Activated CD8-positive, alpha-beta memory T cell treated with anti-CD3 and anti-CD28 coated beads, Interleukin-2, amount 10 ng/mL, durations not matched to agents 7 days and 5 days (primary cell): ENCODE data around the gene SORBS1. TPM values are rescaled to one million over a fixed set of nuclear protein-coding genes. Genes with fewer than 3 reads are reported as not detected.
"Not testable (repeated sequence)": the region's sequence is repeated elsewhere in the genome, so short reads cannot be mapped to it uniquely, and the experiment has no call there.

Experiments used
- ATAC-seq: fragments of 150-1000 bp; cut with Tn5 transposase; one replicate; pipeline ENCODE4 v1.10.0; 2021; ENCODE audit warnings: moderate library complexity
- CTCF ChIA-PET: fragments of 350-600 bp; sonication (Branson Sonifier 250); formaldehyde crosslinking; loops from one replicate; lab custom pipeline; 2021; ENCODE audit warnings: antibody characterized with exemption; lab: Charles Lee
- DNase-seq: peaks from one replicate; pipeline ENCODE4 v3.0.0-alpha.2; 2020
- H3K27ac Mint-ChIP-seq: one replicate; pipeline ENCODE4 v1.8.0; 2021; ENCODE audit warnings: mild to moderate bottlenecking, mixed read lengths
- H3K27me3 Mint-ChIP-seq: one replicate; pipeline ENCODE4 v1.8.0; 2021; ENCODE audit warnings: mixed read lengths
- H3K36me3 Mint-ChIP-seq: one replicate; pipeline ENCODE4 v1.8.0; 2021; ENCODE audit warnings: mild to moderate bottlenecking, mixed read lengths
- H3K4me1 Mint-ChIP-seq: one replicate; pipeline ENCODE4 v1.8.0; 2021; ENCODE audit warnings: mixed read lengths
- H3K4me3 Mint-ChIP-seq: one replicate; pipeline ENCODE4 v1.8.0; 2021; ENCODE audit warnings: mild to moderate bottlenecking, moderate library complexity, mixed read lengths
- H3K9me3 Mint-ChIP-seq: one replicate; pipeline ENCODE4 v1.8.0; 2022; ENCODE audit warnings: low read depth, mixed read lengths
- total RNA-seq, 2 experiments: library from RNA; stranded (reverse); gene quantifications; one replicate each; pipeline ENCODE4 v1.2.3, GENCODE V29; 2021

SORBS1 gene
- total RNA-seq, 2 experiments from 2014 or later, result 0.47 to 0.89 TPM

DNA sequence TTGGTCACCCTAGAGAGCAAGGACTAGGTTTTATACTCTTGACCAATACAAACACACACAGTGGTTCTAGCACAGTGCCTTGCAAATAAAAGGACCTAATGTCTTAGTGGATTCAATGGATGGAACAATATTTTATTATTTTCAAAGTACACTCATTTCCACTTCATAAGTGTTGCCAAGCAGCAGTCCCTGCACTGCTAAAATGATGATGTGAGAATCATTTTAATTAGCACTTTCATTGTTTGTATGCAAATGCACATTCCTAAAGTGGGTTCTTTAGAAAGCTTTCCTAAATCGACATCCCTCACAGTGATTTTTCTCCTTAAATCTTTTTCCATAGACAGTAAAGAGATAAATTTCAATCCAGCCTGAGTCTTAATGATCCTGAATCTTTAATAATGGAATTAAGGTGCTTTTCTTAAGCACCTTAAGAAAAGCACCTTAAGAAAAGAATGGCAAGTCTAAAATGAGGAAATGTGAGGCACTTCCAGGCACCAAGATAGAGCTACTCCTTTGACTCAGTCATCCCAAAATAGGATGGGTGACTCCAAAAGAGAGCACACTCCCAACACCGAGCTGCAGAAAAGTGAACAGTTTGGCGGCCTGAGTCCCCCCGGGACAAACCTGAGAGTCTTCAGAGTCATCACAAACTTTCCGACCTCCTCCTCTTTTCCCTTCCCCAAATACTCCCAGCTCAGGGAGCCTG lies 84.5 kb downstream of the SORBS1 start:
- H3K27ac Mint-ChIP-seq, result no peak overlapping the region
- no peak for DNase-seq
- CTCF ChIA-PET, result no interaction called here
- H3K36me3 Mint-ChIP-seq, result no peaks in the 10 kb centered on the region
- H3K4me1 Mint-ChIP-seq, result no peaks in the 10 kb centered on the region
- H3K4me3 Mint-ChIP-seq, result no peak overlapping the region
- H3K9me3 Mint-ChIP-seq, result no peaks in the 10 kb centered on the region
- peaks cover 2% of the 10 kb centered on the region for H3K27me3 Mint-ChIP-seq
- no peak for ATAC-seq

- CTCF ChIA-PET, result no interaction called here
- DNase-seq (no peak), ATAC-seq (no peak)
- Mint-ChIP-seq H3K4me3 (no peak overlapping the region), H3K4me1 (no peaks in the 10 kb centered on the region), H3K27ac (no peak overlapping the region), H3K9me3 (no peaks in the 10 kb centered on the region), H3K27me3 (peaks cover 2% of the 10 kb centered on the region), H3K36me3 (no peaks in the 10 kb centered on the region)
Observed at GRCh38 chr10:95475827-95476468, 85.2 kb downstream of the SORBS1 start.

DNA sequence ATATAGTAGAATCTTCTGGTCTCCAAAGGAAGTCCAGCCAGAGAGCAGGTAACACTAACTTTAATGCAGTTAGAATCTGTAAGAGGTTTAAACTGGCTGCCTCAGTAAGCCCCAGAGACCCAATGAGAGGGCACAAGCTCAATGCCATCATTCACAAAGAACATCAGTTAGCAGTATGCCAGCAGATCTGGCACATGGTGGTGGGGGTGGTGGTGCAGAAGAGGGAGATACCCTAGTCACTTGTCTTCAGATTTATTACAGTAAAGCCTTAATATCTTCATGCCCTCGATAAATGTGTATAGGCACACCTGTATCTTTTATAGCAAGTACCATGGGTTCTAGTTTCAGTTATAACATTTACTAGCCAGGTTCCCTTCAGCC lies 86.2 kb downstream of the SORBS1 start:
- no peak overlapping the region for H3K27ac Mint-ChIP-seq
- no peak overlapping the region for H3K4me3 Mint-ChIP-seq

DNA sequence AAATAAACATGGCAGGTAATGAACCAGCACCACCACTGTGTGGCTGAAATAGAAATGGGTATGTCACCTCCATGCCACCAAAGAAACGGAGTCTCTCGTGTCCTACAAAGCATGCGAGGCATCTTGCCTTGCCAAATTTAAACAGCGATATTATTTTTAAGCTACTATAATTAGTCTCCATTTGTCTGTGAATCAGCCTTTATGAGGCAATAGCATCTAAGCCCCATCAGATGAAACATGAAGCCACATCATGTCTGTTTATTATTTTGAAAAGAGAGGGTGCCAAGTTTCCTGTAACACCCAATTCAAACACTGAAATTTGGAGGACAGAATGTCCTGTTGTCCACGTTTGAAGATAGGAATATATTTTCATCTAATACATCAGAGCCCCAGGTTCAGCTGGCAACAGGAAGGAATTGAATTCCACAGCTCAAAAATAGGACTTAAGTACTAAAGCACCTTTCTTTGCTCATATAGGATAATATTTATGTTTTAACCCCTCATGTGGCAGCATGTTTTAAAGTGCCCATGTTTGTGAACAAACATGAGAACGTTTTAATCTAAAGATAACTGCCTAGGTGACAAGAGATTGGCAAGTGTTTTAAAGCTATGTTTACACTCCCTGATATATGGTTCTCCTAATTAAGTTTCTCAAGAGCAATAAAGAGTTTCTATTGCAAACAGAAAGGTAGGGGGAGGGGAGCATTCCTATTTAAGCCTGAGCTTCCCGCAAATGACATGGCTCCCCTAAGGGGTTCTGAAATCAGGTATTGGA lies 86.8 kb downstream of the SORBS1 start:
- Mint-ChIP-seq H3K4me1 (no peaks in the 10 kb centered on the region), H3K9me3 (no peaks in the 10 kb centered on the region), H3K27ac (no peak overlapping the region), H3K4me3 (no peak overlapping the region), H3K36me3 (no peaks in the 10 kb centered on the region), H3K27me3 (peaks cover 8% of the 10 kb centered on the region)
- no peak for DNase-seq
- CTCF ChIA-PET, result no interaction called here
- no peak for ATAC-seq

More for the DNA sequence above, 86.2 kb downstream of the SORBS1 start:
- H3K9me3 Mint-ChIP-seq, result no peaks in the 10 kb centered on the region
- ATAC-seq (no peak), DNase-seq (no peak)
- H3K4me1 Mint-ChIP-seq, result no peaks in the 10 kb centered on the region
- H3K27me3 Mint-ChIP-seq, result peaks cover 2% of the 10 kb centered on the region
- H3K36me3 Mint-ChIP-seq, result no peaks in the 10 kb centered on the region
- CTCF ChIA-PET, result no interaction called here

GRCh38 chr10:95472304-95473088 lies 88.7 kb downstream of the SORBS1 start:
- H3K27me3 Mint-ChIP-seq, result peaks cover 9% of the 10 kb centered on the region
- no peak overlapping the region for H3K27ac Mint-ChIP-seq
- CTCF ChIA-PET, result no interaction called here
- DNase-seq, result no peak
- ATAC-seq, result no peak
- no peak overlapping the region for H3K4me3 Mint-ChIP-seq
- no peaks in the 10 kb centered on the region for H3K9me3 Mint-ChIP-seq
- H3K4me1 Mint-ChIP-seq, result peaks cover under 1% of the 10 kb centered on the region
- no peaks in the 10 kb centered on the region for H3K36me3 Mint-ChIP-seq

DNA sequence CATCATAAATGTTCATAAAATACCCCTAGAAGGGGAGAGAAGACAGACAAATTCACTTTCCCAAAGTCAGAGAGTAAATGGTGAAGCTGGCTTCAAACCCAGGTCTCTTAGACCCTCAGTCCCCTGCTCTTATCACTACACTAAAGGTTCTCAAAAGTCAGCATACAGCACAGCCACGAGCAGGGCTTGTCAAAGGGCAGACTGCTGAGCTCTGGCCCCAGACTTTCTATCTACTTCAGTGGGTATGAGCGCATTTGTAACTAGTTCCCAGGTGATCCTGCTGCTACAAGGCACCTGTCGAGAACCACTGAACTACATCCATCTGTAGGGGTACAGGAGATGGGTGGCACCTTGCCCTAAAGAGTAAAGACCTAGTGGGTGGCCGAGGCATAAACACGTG lies 91.5 kb downstream of the SORBS1 start:
- CTCF ChIA-PET, result no interaction called here
- Mint-ChIP-seq H3K4me1 (peaks cover 5% of the 10 kb centered on the region), H3K36me3 (no peaks in the 10 kb centered on the region), H3K27me3 (peaks cover 13% of the 10 kb centered on the region), H3K9me3 (no peaks in the 10 kb centered on the region), H3K27ac (no peak overlapping the region), H3K4me3 (no peak overlapping the region)
- DNase-seq (no peak), ATAC-seq (no peak)

DNA sequence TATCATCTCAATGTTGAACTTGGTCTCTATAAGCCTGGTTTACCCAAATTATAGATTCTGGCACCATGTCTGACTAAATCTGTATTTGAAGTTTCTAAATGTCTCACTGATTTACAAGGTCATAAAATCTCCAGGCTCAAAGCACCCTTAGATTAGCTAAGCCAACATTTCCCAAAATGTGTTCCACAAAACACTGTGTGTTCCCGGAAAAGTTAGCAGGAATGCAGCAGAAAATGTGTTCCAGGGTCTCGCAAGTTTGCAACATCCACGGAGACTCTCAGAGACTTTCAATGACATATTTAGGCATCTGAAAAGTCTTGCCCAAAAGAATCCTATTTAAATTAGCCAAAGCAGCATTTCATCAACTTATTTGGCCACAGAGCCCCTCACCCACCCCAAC lies 91.9 kb downstream of the SORBS1 start:
- H3K36me3 Mint-ChIP-seq, result no peaks in the 10 kb centered on the region
- peaks cover 5% of the 10 kb centered on the region for H3K4me1 Mint-ChIP-seq
- H3K9me3 Mint-ChIP-seq, result no peaks in the 10 kb centered on the region
- no peak overlapping the region for H3K4me3 Mint-ChIP-seq
- no peak overlapping the region for H3K27ac Mint-ChIP-seq
- ATAC-seq (no peak), DNase-seq (no peak)
- H3K27me3 Mint-ChIP-seq, result peaks cover 14% of the 10 kb centered on the region
- CTCF ChIA-PET, result no interaction called here

DNA sequence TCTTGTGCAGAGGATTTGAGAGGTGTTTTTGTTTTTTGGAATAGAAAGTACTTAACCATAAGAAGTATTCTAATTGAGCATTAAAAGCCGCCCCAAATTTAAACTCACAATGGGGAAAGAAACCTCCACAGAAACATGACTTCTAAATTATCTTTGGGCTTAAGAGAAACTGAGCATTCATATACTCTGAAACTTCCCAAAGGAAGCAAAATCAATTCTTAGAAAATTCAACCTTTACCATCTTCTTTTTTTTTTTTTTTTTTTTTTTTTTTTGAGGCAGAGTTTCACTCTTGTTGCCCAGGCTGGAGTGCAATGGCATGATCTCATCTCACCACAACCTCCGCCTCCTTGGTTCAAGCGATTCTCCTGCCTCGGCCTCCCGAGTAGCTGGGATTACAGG lies 93.5 kb downstream of the SORBS1 start:
- H3K27ac Mint-ChIP-seq, ATAC-seq, H3K9me3 Mint-ChIP-seq, H3K4me3 Mint-ChIP-seq, H3K36me3 Mint-ChIP-seq, DNase-seq, CTCF ChIA-PET, H3K4me1 Mint-ChIP-seq: not testable (repeated sequence)
- peaks cover 18% of the 10 kb centered on the region for H3K27me3 Mint-ChIP-seq

GRCh38 chr10:95467162-95467599 lies 94.0 kb downstream of the SORBS1 start:
- H3K27ac Mint-ChIP-seq, result no peak overlapping the region
- no peak for DNase-seq
- H3K4me3 Mint-ChIP-seq, result no peak overlapping the region
- peaks cover 18% of the 10 kb centered on the region for H3K27me3 Mint-ChIP-seq
- H3K9me3 Mint-ChIP-seq, result no peaks in the 10 kb centered on the region
- ATAC-seq, result no peak
- peaks cover 5% of the 10 kb centered on the region for H3K4me1 Mint-ChIP-seq
- no peaks in the 10 kb centered on the region for H3K36me3 Mint-ChIP-seq
- CTCF ChIA-PET, result no interaction called here

DNA sequence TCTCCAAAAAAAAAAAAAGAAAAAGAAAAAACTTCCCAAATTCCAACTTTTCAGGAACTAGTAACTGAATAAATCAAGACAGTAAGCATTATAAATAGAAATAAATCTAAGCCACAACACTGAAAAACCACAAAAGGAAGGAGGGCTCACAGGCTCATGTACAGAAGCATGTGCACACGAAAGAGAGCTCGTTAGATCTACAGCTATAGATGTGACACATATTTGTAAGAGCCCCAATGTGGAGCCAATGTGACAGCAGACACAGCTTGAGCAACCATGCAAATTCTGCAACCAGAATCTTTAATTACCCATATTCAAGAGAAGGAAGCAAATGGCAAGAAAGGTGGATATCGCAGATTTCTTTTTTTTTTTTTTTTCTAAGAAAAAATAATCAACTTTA lies 94.7 kb downstream of the SORBS1 start:
- Mint-ChIP-seq H3K36me3 (no peaks in the 10 kb centered on the region), H3K9me3 (no peaks in the 10 kb centered on the region), H3K4me1 (peaks cover 5% of the 10 kb centered on the region), H3K27me3 (peaks cover 21% of the 10 kb centered on the region), H3K4me3 (no peak overlapping the region), H3K27ac (no peak overlapping the region)
- DNase-seq (no peak), ATAC-seq (no peak)
- CTCF ChIA-PET, result interaction anchor here (0.7 kb wide), 1 partner anchor 36 kb away, joined by 3 read pairs; no protein-coding TSS in a partner anchor

GRCh38 chr10:95464280-95464679 lies 96.9 kb downstream of the SORBS1 start:
- no peaks in the 10 kb centered on the region for H3K36me3 Mint-ChIP-seq
- peaks cover 20% of the 10 kb centered on the region for H3K27me3 Mint-ChIP-seq
- no peak overlapping the region for H3K4me3 Mint-ChIP-seq
- CTCF ChIA-PET, result interaction anchor here (0.6 kb wide), 1 partner anchor 427 kb away, joined by 3 read pairs; no protein-coding TSS in a partner anchor
- ATAC-seq (no peak), DNase-seq (no peak)
- no peak overlapping the region for H3K27ac Mint-ChIP-seq
- H3K4me1 Mint-ChIP-seq, result peaks cover 5% of the 10 kb centered on the region
- H3K9me3 Mint-ChIP-seq, result no peaks in the 10 kb centered on the region

DNA sequence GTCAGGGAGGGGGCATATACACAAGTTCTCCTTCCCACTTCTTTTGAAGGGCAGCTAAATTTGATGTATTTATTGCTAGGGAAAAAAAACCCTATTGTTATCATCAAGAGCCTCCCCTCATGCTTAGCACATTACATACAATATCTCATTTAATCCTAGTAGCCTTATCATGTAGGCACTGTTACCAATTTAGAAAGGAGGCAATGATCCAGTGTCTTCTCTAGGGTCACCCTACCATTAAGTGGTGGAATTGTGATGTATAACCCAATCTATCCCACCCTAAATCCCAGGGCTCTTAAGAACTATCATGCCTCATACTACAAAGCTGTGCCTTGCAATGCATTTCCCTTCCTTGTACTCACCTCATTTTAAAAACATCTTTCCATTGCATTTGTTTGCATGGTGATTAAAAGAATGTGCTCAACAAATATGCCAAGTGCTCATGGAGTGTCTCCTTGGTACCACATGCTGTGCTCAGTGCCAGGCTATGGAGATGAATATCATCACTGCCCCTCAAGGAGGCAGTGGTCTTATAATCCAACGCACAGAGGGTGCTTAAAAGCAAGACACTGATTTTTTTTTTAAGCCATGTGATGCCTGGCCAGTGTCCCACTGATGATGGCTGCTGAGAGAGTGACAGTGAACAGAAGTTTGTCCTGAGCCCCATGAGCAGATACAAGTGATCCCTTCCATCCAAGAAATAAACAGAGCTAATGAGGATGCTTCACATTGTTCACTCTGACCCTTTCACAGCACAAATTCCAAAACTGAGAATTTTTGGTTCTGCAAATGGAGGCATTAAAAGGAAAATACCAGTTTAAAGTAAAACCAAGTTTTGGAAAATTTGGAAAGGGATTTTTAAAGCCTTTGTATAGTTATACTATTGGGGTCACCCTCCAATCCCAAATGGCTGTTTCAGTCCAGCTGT lies 98.2 kb downstream of the SORBS1 start:
- no peak overlapping the region for H3K4me3 Mint-ChIP-seq
- no peak overlapping the region for H3K27ac Mint-ChIP-seq
- H3K4me1 Mint-ChIP-seq, result peaks cover 5% of the 10 kb centered on the region
- H3K36me3 Mint-ChIP-seq, result no peaks in the 10 kb centered on the region
- DNase-seq (no peak), ATAC-seq (no peak)
- CTCF ChIA-PET, result interaction anchor here (2.5 kb wide), 1 partner anchor 33 kb away, joined by 5 read pairs; no protein-coding TSS in a partner anchor
- H3K9me3 Mint-ChIP-seq, result no peaks in the 10 kb centered on the region
- peaks cover 20% of the 10 kb centered on the region for H3K27me3 Mint-ChIP-seq
